MCF 10A (cell line): ENCODE measurements around the gene HBG1. TPM values are rescaled to one million over a fixed set of nuclear protein-coding genes. Genes with fewer than 3 reads are reported as not detected.

Experiments
- BruUV-seq: library from RNA; stranded (reverse); fragments of 400-500 nt; replicated peaks from 2 replicates; lab custom pipeline; 2021; lab: Mats Ljungman, UMichigan
- CTCF ChIA-PET: fragments of 300-600 bp; sonication (Branson Sonifier 250); formaldehyde crosslinking; extraction: SDS; loops from one replicate; lab custom pipeline; 2021; ENCODE audit warnings: antibody characterized with exemption, inconsistent platforms; lab: Yijun Ruan, JAX
- POLR2A ChIA-PET: fragments of 300-600, 350-650 bp; sonication (Branson Sonifier 250); formaldehyde crosslinking; extraction: SDS; loops from one replicate; lab custom pipeline; 2020; ENCODE audit warnings: antibody characterized with exemption, inconsistent platforms; lab: Yijun Ruan, JAX
- DNase-seq: peaks from one replicate; pipeline ENCODE4 v3.0.0-alpha.2; 2018; ENCODE audit not compliant: unreplicated experiment
- H3K27ac Mint-ChIP-seq: one replicate; pipeline ENCODE4 v1.8.0; 2022; ENCODE audit warnings: mild to moderate bottlenecking, low read depth, mixed read lengths; ENCODE audit not compliant: unreplicated experiment
- H3K27me3 Mint-ChIP-seq: one replicate; pipeline ENCODE4 v1.8.0; 2022; ENCODE audit warnings: mixed read lengths; ENCODE audit not compliant: insufficient read depth, unreplicated experiment
- H3K36me3 Mint-ChIP-seq: one replicate; pipeline ENCODE4 v1.8.0; 2022; ENCODE audit warnings: mild to moderate bottlenecking, moderate library complexity, mixed read lengths; ENCODE audit not compliant: insufficient read depth, unreplicated experiment
- H3K4me1 Mint-ChIP-seq: one replicate; pipeline ENCODE4 v1.8.0; 2022; ENCODE audit warnings: mixed read lengths; ENCODE audit not compliant: insufficient read depth, unreplicated experiment
- H3K4me3 Mint-ChIP-seq: one replicate; pipeline ENCODE4 v1.8.0; 2022; ENCODE audit warnings: mild to moderate bottlenecking, moderate library complexity, mixed read lengths; ENCODE audit not compliant: unreplicated experiment
- H3K9me3 Mint-ChIP-seq: one replicate; pipeline ENCODE4 v1.8.0; 2022; ENCODE audit warnings: mixed read lengths; ENCODE audit not compliant: unreplicated experiment
- CTCF ChIP-seq: fragments of 200-600 bp; IDR thresholded peaks from one replicate; pipeline ENCODE4 v1.8.0; 2022; ENCODE audit warnings: antibody characterized with exemption, mild to moderate bottlenecking; ENCODE audit not compliant: unreplicated experiment
- intact Hi-C: fragments of 100-400 bp; cut with micrococcal nuclease; formaldehyde crosslinking; loops from 2 replicates; pipeline ENCODE4 v1.14.1; 2022
- total RNA-seq: library from RNA; stranded (reverse); gene quantifications from 2 replicates; pipeline ENCODE4 v1.2.3, GENCODE V29; 2022

The HBG1 gene
- total RNA-seq, 1 experiment from 2014 or later: not detected

- Mint-ChIP-seq H3K36me3 (no peaks in the 10 kb centered on the region), H3K4me3 (no peak overlapping the region), H3K27ac (no peak overlapping the region), H3K9me3 (no peaks in the 10 kb centered on the region), H3K4me1 (no peaks in the 10 kb centered on the region), H3K27me3 (peaks cover 44% of the 10 kb centered on the region)
- CTCF ChIA-PET: interaction anchor here (0.7 kb wide), 1 partner anchor 1569 kb away, joined by 3 read pairs; no protein-coding TSS in a partner anchor
- TF ChIP-seq CTCF: no peak
- no peak for DNase-seq
- POLR2A ChIA-PET: no interaction called here
- intact Hi-C loops: no loop called here
- BruUV-seq: no TSS peak
Measured at GRCh38 chr11:5242933-5243815, 6.5 kb downstream of the HBG1 start.

GRCh38 chr11:5242208-5242607 is 7.4 kb downstream of the HBG1 start:
- BruUV-seq: no TSS peak
- DNase-seq: no peak
- ChIA-PET CTCF (no interaction called here), POLR2A (no interaction called here)
- Mint-ChIP-seq H3K4me1 (no peaks in the 10 kb centered on the region), H3K36me3 (no peaks in the 10 kb centered on the region), H3K4me3 (no peak overlapping the region), H3K27ac (no peak overlapping the region), H3K9me3 (no peaks in the 10 kb centered on the region), H3K27me3 (peaks cover 38% of the 10 kb centered on the region)
- TF ChIP-seq CTCF: no peak
- intact Hi-C loops: no loop called here

GRCh38 chr11:5241458-5241857 is 8.2 kb downstream of the HBG1 start:
- no peak overlapping the region for H3K4me3 Mint-ChIP-seq
- intact Hi-C loops: no loop called here
- CTCF ChIA-PET: no interaction called here
- no peaks in the 10 kb centered on the region for H3K9me3 Mint-ChIP-seq
- BruUV-seq: no TSS peak
- H3K4me1 Mint-ChIP-seq: no peaks in the 10 kb centered on the region
- H3K36me3 Mint-ChIP-seq: no peaks in the 10 kb centered on the region
- TF ChIP-seq CTCF: no peak
- no peak for DNase-seq
- H3K27me3 Mint-ChIP-seq: peaks cover 31% of the 10 kb centered on the region
- no peak overlapping the region for H3K27ac Mint-ChIP-seq
- POLR2A ChIA-PET: interaction anchor here (0.7 kb wide), 1 partner anchor 443 kb away, joined by 3 read pairs; no protein-coding TSS in a partner anchor

- Mint-ChIP-seq H3K27ac (no peak overlapping the region), H3K4me1 (no peaks in the 10 kb centered on the region), H3K27me3 (peaks cover 21% of the 10 kb centered on the region), H3K9me3 (no peaks in the 10 kb centered on the region), H3K4me3 (no peak overlapping the region), H3K36me3 (no peaks in the 10 kb centered on the region)
- no peak for DNase-seq
- BruUV-seq: no TSS peak
- intact Hi-C loops: no loop called here
- no peak for TF ChIP-seq CTCF
- POLR2A ChIA-PET: no interaction called here
- CTCF ChIA-PET: interaction anchor here (0.6 kb wide), 1 partner anchor 1079 kb away, joined by 3 read pairs; no protein-coding TSS in a partner anchor
Measured at GRCh38 chr11:5240458-5240857, 9.2 kb downstream of the HBG1 start.
